Lung (tissue), 12 donors: ENCODE data around the gene ZHX3. TPM values are rescaled to one million over a fixed set of nuclear protein-coding genes. Genes with fewer than 3 reads are reported as not detected.

Source experiments
- ATAC-seq: fragments of 200-7000 bp; cut with Tn5 transposase; one replicate; pipeline ENCODE4 v1.9.1; 2020; ENCODE audit warnings: moderate number of reproducible peaks; ENCODE audit not compliant: insufficient read depth, low FRiP score
- DNase-seq, 3 donors: peaks; one replicate each; pipeline ENCODE4 v3.0.0-alpha.2; 2013 to 2017
- H3K27ac ChIP-seq, 2 donors: one replicate each; pipeline ENCODE4 v1.5.1; 2013; ENCODE audit warnings: mild to moderate bottlenecking in 2 of 2, moderate library complexity in 2 of 2, control low read depth in 1 of 2, inconsistent platforms in 1 of 2, low read depth in 1 of 2, low read length in 1 of 2
- H3K27me3 ChIP-seq, 3 donors: one replicate each; pipeline ENCODE4 v1.5.1; 2013; ENCODE audit warnings: low read length in 2 of 3; ENCODE audit not compliant: control insufficient read depth in 3 of 3, insufficient read depth in 3 of 3
- H3K36me3 ChIP-seq, 4 donors: one replicate each; pipeline ENCODE4 v1.5.1; 2013; ENCODE audit warnings: low read length in 4 of 4, mild to moderate bottlenecking in 1 of 4, moderate library complexity in 1 of 4; ENCODE audit not compliant: control insufficient read depth in 4 of 4, insufficient read depth in 4 of 4
- H3K4me1 ChIP-seq, 5 donors: one replicate each; pipeline ENCODE4 v1.5.1; 2013; ENCODE audit warnings: low read length in 5 of 5, mild to moderate bottlenecking in 2 of 5, moderate library complexity in 1 of 5; ENCODE audit not compliant: control insufficient read depth in 5 of 5, insufficient read depth in 5 of 5
- H3K4me3 ChIP-seq: one replicate; pipeline ENCODE4 v1.5.1; 2013; ENCODE audit warnings: mild to moderate bottlenecking, control low read depth, moderate library complexity
- H3K9ac ChIP-seq, 2 donors: one replicate each; pipeline ENCODE4 v1.5.1; 2013; ENCODE audit warnings: low read length in 2 of 2, control low read depth in 1 of 2; ENCODE audit not compliant: insufficient read depth in 1 of 2
- H3K9me3 ChIP-seq, 4 donors: one replicate each; pipeline ENCODE4 v1.5.1; 2013; ENCODE audit warnings: low read length in 3 of 4, mild to moderate bottlenecking in 1 of 4, moderate library complexity in 1 of 4; ENCODE audit not compliant: control insufficient read depth in 4 of 4, insufficient read depth in 3 of 4
- CTCF ChIP-seq: IDR thresholded peaks from 2 replicates; pipeline ENCODE4 v1.5.1; 2012; ENCODE audit warnings: mild to moderate bottlenecking; ENCODE audit errors: control extremely low read depth, extremely low read depth
- WGBS, 2 donors: extraction: QIAGEN DNeasy Blood & Tissue Kit; methylation state at CpG; one replicate each; pipeline ENCODE4 v1.1.7; 2013; 5-methylcytosine and 5-hydroxymethylcytosine counted together
- polyA plus RNA-seq, 2 donors: library from polyadenylated mRNA; stranded (reverse); fragments of 200-250 nt; gene quantifications; one replicate each; pipeline ENCODE4 v1.2.1, GENCODE V29; 2013
- total RNA-seq, 2 donors: library from RNA; depleted of rRNA in 1 of 2; stranded (reverse); fragments of >200 nt in 1 of 2; gene quantifications; one replicate each; pipeline ENCODE4 v1.2.1, GENCODE V29; 2014 to 2021
- donor health status: control.
- donor health status: control.
- donor health status: Bipolar disorder and iron deficiency.
- donor health status: healthy.
- donor health status: DM: yes; HTN: yes; CAD: no.

The ZHX3 gene
- total and polyA plus RNA-seq, 4 donors: 8.3 to 48.2 (median 18.0) TPM

GRCh38 chr20:41200446-41201202, 116.9 kb downstream of the ZHX3 start:
- ATAC-seq: no peak
- peaks cover 0 to 17% (median 4%) of the 10 kb centered on the region in 4 donors for H3K36me3 ChIP-seq

GRCh38 chr20:41198443-41198842, 119.1 kb downstream of the ZHX3 start:
- Histone ChIP-seq H3K9ac (no peak overlapping the region), H3K9me3 (peaks cover 0 to 2% (median 2%) of the 10 kb centered on the region in 4 donors), H3K36me3 (peaks cover 0 to 13% (median 2%) of the 10 kb centered on the region in 4 donors), H3K27me3 (no peaks in the 10 kb centered on the region), H3K4me3 (no peak overlapping the region), H3K4me1 (peaks cover 0 to 2% (median 0%) of the 10 kb centered on the region in 5 donors), H3K27ac (no peak overlapping the region)
- 98% methylated on average over 4 of the region's 4 CpGs for WGBS, 2 donors
- DNase-seq (no peak), ATAC-seq (no peak)
- no peak for TF ChIP-seq CTCF

More at GRCh38 chr20:41200446-41201202, 116.9 kb downstream of the ZHX3 start:
- H3K4me1 ChIP-seq: peaks cover 0 to 2% (median 0%) of the 10 kb centered on the region in 5 donors
- H3K27ac ChIP-seq: no peak overlapping the region
- H3K9me3 ChIP-seq: peaks cover 0 to 2% (median 2%) of the 10 kb centered on the region in 4 donors
- H3K9ac ChIP-seq: no peak overlapping the region
- no peak overlapping the region for H3K4me3 ChIP-seq
- 89 to 91% methylated on average over 3 of the region's 3 CpGs for WGBS, 2 donors
- no peaks in the 10 kb centered on the region for H3K27me3 ChIP-seq
- TF ChIP-seq CTCF: no peak
- no peak for DNase-seq

GRCh38 chr20:41196653-41197225, 120.8 kb downstream of the ZHX3 start:
- DNase-seq: no peak

More at GRCh38 chr20:41196653-41197225, 120.8 kb downstream of the ZHX3 start:
- Histone ChIP-seq H3K27ac (no peak overlapping the region), H3K4me3 (no peak overlapping the region), H3K9ac (no peak overlapping the region), H3K9me3 (peaks cover 0 to 9% (median 4%) of the 10 kb centered on the region in 4 donors), H3K4me1 (peaks cover 0 to 2% (median 0%) of the 10 kb centered on the region in 5 donors), H3K27me3 (no peaks in the 10 kb centered on the region), H3K36me3 (peaks cover 0 to 7% (median 4%) of the 10 kb centered on the region in 4 donors)
- TF ChIP-seq CTCF: no peak
- WGBS, 2 donors: 97 to 98% methylated on average over 1 of the region's 1 CpG
- ATAC-seq: no peak
